Aorta (tissue), 5 donors: ENCODE measurements around the gene SYNGR2. TPM values are rescaled to one million over a fixed set of nuclear protein-coding genes. Genes with fewer than 3 reads are reported as not detected.
"Not testable (repeated sequence)": the region's sequence is repeated elsewhere in the genome, so short reads cannot be mapped to it uniquely, and the experiment has no call there.

Experiments
- ATAC-seq: fragments of 200-7000 bp; cut with Tn5 transposase; one replicate; pipeline ENCODE4 v1.9.1; 2022; ENCODE audit warnings: moderate library complexity; ENCODE audit not compliant: low FRiP score
- DNase-seq, 2 donors: peaks; one replicate each; pipeline ENCODE4 v3.0.0-alpha.2; 2020
- H3K27ac ChIP-seq, 2 donors: one replicate each; pipeline ENCODE4 v1.5.1; 2013; ENCODE audit warnings: low read length in 2 of 2, mild to moderate bottlenecking in 2 of 2, moderate library complexity in 2 of 2, control low read depth in 1 of 2, inconsistent platforms in 1 of 2, low read depth in 1 of 2
- H3K27me3 ChIP-seq, 2 donors: one replicate each; pipeline ENCODE4 v1.6.1; 2013; ENCODE audit warnings: control low read depth in 1 of 2, low read length in 1 of 2, mild to moderate bottlenecking in 1 of 2, moderate library complexity in 1 of 2; ENCODE audit not compliant: insufficient read depth in 2 of 2, control insufficient read depth in 1 of 2
- H3K36me3 ChIP-seq, 2 donors: one replicate each; pipeline ENCODE4 v1.6.1; 2013; ENCODE audit warnings: control low read depth in 1 of 2, low read length in 1 of 2, mild to moderate bottlenecking in 1 of 2; ENCODE audit not compliant: insufficient read depth in 2 of 2, control insufficient read depth in 1 of 2
- H3K4me1 ChIP-seq, 2 donors: one replicate each; pipeline ENCODE4 v1.6.1; 2013; ENCODE audit warnings: low read length in 2 of 2, control low read depth in 1 of 2, mild to moderate bottlenecking in 1 of 2, moderate library complexity in 1 of 2; ENCODE audit not compliant: insufficient read depth in 2 of 2, control insufficient read depth in 1 of 2
- H3K4me3 ChIP-seq, 2 donors: one replicate each; pipeline ENCODE4 v1.5.1; 2013; ENCODE audit warnings: low read length in 2 of 2, control low read depth in 1 of 2, mild to moderate bottlenecking in 1 of 2
- H3K9me3 ChIP-seq: one replicate; pipeline ENCODE4 v1.6.1; 2013; ENCODE audit warnings: mild to moderate bottlenecking, low read length; ENCODE audit not compliant: control insufficient read depth
- WGBS, 2 donors: extraction: QIAGEN DNeasy Blood & Tissue Kit; methylation state at CpG; one replicate each; pipeline ENCODE4 v1.1.7; 2013; 5-methylcytosine and 5-hydroxymethylcytosine counted together
- intact Hi-C, 2 donors: fragments of 100-400 bp; cut with DNase I; formaldehyde crosslinking; loops; one replicate each; pipeline versions ENCODE4 v1.14.2 to v1.15.0; 2022
- polyA plus RNA-seq, 2 donors: library from polyadenylated mRNA; stranded (reverse); fragments of 200-250 nt; gene quantifications; one replicate each; pipeline ENCODE4 v1.2.3, GENCODE V29; 2013
- total RNA-seq, 2 donors: library from RNA; stranded (reverse); fragmentation: NEBNext Ultra II Directional; extraction: Animal tissue kit (Norgen Biotek cat#: 25700); gene quantifications; one replicate each; pipeline ENCODE4 v1.2.1, GENCODE V29; 2021
- donor health status: healthy with polysubstance abuse.
- donor health status: Bipolar disorder and iron deficiency.
- donor health status: DM: no; HTN: no; CAD: no.
- donor health status: DM: no; HTN: no; CAD: no.
- donor health status: DM: yes; HTN: yes; CAD: no.

Gene SYNGR2
- total and polyA plus RNA-seq, 4 donors, result 49.0 to 91.9 (median 68.8) TPM

GRCh38 chr17:78163881-78164747, 4.3 kb upstream of the SYNGR2 start:
- ATAC-seq, result no peak
- Histone ChIP-seq H3K4me3 (no peak overlapping the region), H3K9me3 (no peaks in the 10 kb centered on the region), H3K4me1 (no peaks in the 10 kb centered on the region), H3K27ac (no peak overlapping the region), H3K36me3 (no peaks in the 10 kb centered on the region), H3K27me3 (no peaks in the 10 kb centered on the region)
- no peak for DNase-seq
- 74 to 75% methylated on average over 22 of the region's 22 CpGs for WGBS, 2 donors
- intact Hi-C loops, result no loop called here

- intact Hi-C loops, result no loop called here
- no peaks in the 10 kb centered on the region for H3K27me3 ChIP-seq
Observed at GRCh38 chr17:78164748-78165607, 3.4 kb upstream of the SYNGR2 start.

GRCh38 chr17:78166416-78166815, 2.0 kb upstream of the SYNGR2 start:
- no peak overlapping the region for H3K4me3 ChIP-seq
- intact Hi-C loops, result no loop called here
- H3K36me3 ChIP-seq, result no peaks in the 10 kb centered on the region
- no peak for DNase-seq
- no peak for ATAC-seq
- no peaks in the 10 kb centered on the region for H3K9me3 ChIP-seq
- H3K27me3 ChIP-seq, result no peaks in the 10 kb centered on the region
- WGBS, 2 donors, result 70 to 73% methylated on average over 6 of the region's 6 CpGs
- no peak overlapping the region for H3K27ac ChIP-seq
- no peaks in the 10 kb centered on the region for H3K4me1 ChIP-seq

More at GRCh38 chr17:78164748-78165607, 3.4 kb upstream of the SYNGR2 start:
- DNase-seq, result no peak
- 87 to 93% methylated on average over 15 to 16 of the region's 16 CpGs for WGBS, 2 donors
- no peaks in the 10 kb centered on the region for H3K4me1 ChIP-seq
- no peaks in the 10 kb centered on the region for H3K36me3 ChIP-seq
- no peak for ATAC-seq
- no peaks in the 10 kb centered on the region for H3K9me3 ChIP-seq
- no peak overlapping the region for H3K4me3 ChIP-seq
- no peak overlapping the region for H3K27ac ChIP-seq

DNA sequence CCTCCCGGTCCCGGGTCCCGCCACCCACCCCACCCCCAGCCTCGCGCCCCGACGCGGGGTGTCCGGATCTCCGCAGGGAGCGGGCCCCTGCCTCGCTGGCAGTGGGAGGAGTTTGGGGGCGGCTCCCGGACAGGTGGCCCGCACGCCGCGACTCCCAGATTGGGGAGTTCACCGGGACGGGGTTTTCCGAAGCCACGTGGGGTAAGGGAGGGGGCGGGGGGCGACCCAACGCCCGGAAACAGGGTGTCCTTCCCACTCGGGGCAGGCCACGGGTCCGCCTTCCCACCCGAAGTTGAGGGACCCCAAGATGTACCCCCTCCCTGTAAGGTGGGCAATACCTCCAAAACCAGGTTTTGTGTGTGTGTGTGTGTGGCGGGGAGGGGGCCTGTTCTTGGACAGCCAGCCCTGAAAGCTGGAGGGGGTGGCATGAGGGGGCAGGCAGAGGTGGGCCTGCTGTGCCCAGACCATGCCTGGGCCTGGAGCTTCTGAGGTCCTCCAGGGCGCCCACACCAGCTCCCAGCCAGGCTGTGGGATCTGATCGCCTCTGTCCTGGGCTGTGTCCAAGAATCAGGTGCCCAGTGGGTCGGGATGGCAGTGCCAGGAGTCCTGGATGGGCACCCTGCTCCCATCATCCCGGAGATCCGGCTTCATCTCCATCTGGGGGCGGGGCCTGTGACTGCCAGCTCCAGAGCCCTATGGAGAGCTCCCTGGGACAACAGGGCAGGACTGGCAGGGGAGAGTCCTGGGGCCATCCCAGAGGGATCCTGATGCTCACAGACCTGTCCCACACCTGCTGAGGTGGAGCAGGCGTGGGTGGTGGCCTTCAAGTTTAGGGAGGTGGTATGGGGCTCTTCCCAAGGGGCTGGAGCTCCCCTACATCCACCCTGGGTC, 767 bp downstream of the SYNGR2 start:
- H3K4me1 ChIP-seq, result no peaks in the 10 kb centered on the region
- peak; percentile 79 to 86 for DNase-seq
- 4 to 11% methylated on average over 17 to 38 of the region's 38 CpGs for WGBS, 2 donors

DNA sequence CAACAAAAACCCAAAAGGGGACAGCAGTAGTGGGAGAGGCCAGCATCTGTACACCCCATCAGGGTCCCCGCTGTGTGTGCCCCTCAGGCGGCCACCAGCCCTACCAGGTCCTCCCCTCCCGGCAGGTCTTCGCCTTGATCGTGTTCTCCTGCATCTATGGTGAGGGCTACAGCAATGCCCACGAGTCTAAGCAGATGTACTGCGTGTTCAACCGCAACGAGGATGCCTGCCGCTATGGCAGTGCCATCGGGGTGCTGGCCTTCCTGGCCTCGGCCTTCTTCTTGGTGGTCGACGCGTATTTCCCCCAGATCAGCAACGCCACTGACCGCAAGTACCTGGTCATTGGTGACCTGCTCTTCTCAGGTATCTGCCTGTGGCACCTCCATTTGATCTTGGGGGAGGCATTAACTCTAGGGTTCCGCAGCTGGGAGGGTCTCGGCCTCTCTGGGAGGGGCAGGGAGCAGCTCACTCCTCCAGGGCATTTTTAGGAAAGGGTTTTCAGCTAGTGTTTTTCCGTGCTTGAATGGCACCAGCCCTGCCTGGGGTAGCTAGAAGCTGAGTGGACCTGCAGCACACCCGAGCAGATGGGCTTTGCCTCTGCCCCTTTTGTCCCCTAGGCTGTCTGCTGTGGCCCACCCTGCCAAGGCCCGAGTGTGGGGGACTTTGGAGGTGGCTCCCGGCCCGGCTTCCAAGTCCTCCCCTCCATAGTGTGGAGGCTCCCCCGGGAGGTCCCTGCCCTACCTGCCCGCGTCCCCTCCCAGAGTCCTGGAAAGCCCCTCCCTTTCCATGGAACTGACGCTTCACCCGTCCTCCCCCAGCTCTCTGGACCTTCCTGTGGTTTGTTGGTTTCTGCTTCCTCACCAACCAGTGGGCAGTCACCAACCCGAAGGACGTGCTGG, 2.6 kb downstream of the SYNGR2 start:
- ATAC-seq, result no peak
- intact Hi-C loops, result loop anchor here in 1 of 2 donors (5.0 kb wide), 1 partner anchor 59 kb away; no protein-coding TSS in a partner anchor
- H3K4me1 ChIP-seq, result no peaks in the 10 kb centered on the region
- no peaks in the 10 kb centered on the region for H3K27me3 ChIP-seq
- H3K9me3 ChIP-seq, result no peaks in the 10 kb centered on the region
- DNase-seq, result no peak
- H3K27ac ChIP-seq, result no peak overlapping the region
- 88 to 89% methylated on average over 31 of the region's 31 CpGs for WGBS, 2 donors
- no peaks in the 10 kb centered on the region for H3K36me3 ChIP-seq
- H3K4me3 ChIP-seq, result no peak overlapping the region

More for the DNA sequence above, 767 bp downstream of the SYNGR2 start:
- Histone ChIP-seq H3K27ac (peak overlapping the region; percentile 58 to 84), H3K4me3 (peak overlapping the region; percentile 76 to 84), H3K36me3 (no peaks in the 10 kb centered on the region), H3K9me3 (no peaks in the 10 kb centered on the region), H3K27me3 (no peaks in the 10 kb centered on the region)
- ATAC-seq, result no peak
- intact Hi-C loops, result no loop called here

DNA sequence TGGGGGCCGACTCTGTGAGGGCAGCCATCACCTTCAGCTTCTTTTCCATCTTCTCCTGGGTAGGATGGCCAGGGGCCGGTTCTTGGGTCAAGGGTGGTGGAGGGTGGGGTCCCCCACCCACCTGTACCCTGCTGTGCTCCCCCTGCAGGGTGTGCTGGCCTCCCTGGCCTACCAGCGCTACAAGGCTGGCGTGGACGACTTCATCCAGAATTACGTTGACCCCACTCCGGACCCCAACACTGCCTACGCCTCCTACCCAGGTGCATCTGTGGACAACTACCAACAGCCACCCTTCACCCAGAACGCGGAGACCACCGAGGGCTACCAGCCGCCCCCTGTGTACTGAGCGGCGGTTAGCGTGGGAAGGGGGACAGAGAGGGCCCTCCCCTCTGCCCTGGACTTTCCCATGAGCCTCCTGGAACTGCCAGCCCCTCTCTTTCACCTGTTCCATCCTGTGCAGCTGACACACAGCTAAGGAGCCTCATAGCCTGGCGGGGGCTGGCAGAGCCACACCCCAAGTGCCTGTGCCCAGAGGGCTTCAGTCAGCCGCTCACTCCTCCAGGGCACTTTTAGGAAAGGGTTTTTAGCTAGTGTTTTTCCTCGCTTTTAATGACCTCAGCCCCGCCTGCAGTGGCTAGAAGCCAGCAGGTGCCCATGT, 3.3 kb downstream of the SYNGR2 start:
- H3K36me3 ChIP-seq, H3K9me3 ChIP-seq, H3K27me3 ChIP-seq, H3K4me1 ChIP-seq, DNase-seq, H3K27ac ChIP-seq, ATAC-seq, H3K4me3 ChIP-seq: not testable (repeated sequence)
- 81 to 89% methylated on average over 16 to 19 of the region's 19 CpGs for WGBS, 2 donors
- intact Hi-C loops, result loop anchor here in 1 of 2 donors (5.0 kb wide), 1 partner anchor 59 kb away; no protein-coding TSS in a partner anchor

DNA sequence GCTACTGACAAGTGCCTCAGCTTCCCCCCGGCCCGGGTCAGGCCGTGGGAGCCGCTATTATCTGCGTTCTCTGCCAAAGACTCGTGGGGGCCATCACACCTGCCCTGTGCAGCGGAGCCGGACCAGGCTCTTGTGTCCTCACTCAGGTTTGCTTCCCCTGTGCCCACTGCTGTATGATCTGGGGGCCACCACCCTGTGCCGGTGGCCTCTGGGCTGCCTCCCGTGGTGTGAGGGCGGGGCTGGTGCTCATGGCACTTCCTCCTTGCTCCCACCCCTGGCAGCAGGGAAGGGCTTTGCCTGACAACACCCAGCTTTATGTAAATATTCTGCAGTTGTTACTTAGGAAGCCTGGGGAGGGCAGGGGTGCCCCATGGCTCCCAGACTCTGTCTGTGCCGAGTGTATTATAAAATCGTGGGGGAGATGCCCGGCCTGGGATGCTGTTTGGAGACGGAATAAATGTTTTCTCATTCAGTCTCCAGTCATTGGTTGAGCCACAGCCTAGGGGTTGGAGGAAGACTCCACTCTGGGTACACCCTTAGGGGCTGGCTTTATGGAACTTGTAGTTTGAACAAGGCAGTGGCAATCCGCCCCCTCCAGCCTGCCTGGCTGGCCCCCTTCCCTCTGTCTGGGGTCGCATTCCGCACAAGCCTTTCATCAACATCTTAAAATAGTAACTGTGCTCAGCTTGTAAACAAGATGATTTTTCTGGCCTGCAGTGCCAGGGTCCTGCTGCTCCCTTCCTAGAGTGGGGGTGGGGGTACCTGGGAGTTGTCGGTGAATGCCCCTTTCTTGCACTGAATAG, 4.1 kb downstream of the SYNGR2 start:
- Histone ChIP-seq H3K4me1 (no peaks in the 10 kb centered on the region), H3K27ac (peak overlapping the region in 1 of 2 donors; percentile 43), H3K4me3 (no peak overlapping the region), H3K27me3 (no peaks in the 10 kb centered on the region), H3K36me3 (no peaks in the 10 kb centered on the region), H3K9me3 (no peaks in the 10 kb centered on the region)
- DNase-seq (peak in 1 of 2 donors; percentile 83), ATAC-seq (no peak)
- intact Hi-C loops, result loop anchor here in 1 of 2 donors (5.0 kb wide), 1 partner anchor 60 kb away; no protein-coding TSS in a partner anchor
- 38 to 45% methylated on average over 18 to 19 of the region's 19 CpGs for WGBS, 2 donors
